ENCODE measurements around the gene STAT5A.
A peak's percentile ranks its signal among the peaks of the same experiment; 100 is the strongest.
"Not testable (repeated sequence)": the region's sequence is repeated elsewhere in the genome, so short reads cannot be mapped to it uniquely, and the experiment has no call there.

Gene STAT5A

GRCh38 chr17:42287977-42288802 lies at the start of gene STAT5A:
Gene STAT5A, plus strand, starts transcription at chr17:42288498. Its CDS starts 914 bp downstream, at chr17:42289412.
- DNase-seq (ENCODE audit: low spot score): peak; percentile 75

GRCh38 chr17:42239576-42239975 lies 48.7 kb upstream of the STAT5A start:
- not testable (repeated sequence) for DNase-seq (ENCODE audit: low spot score)

- DNase-seq (ENCODE audit: low spot score): no peak
These were observed 48.1 kb upstream of the STAT5A start for GRCh38 chr17:42240201-42240600.

- not testable (repeated sequence) for DNase-seq (ENCODE audit: low spot score)
These were observed 47.4 kb upstream of the STAT5A start for GRCh38 chr17:42240863-42241262.

- no peak for DNase-seq (ENCODE audit: low spot score)
These were observed 46.4 kb upstream of the STAT5A start for GRCh38 chr17:42241871-42242270.

- no peak for DNase-seq (ENCODE audit: low spot score)
These were observed 44.8 kb upstream of the STAT5A start for GRCh38 chr17:42243493-42243982.

- DNase-seq (ENCODE audit: low spot score): not testable (repeated sequence)
These were observed 44.2 kb upstream of the STAT5A start for GRCh38 chr17:42244116-42244515.

GRCh38 chr17:42245183-42245582 lies 43.1 kb upstream of the STAT5A start:
- DNase-seq (ENCODE audit: low spot score): not testable (repeated sequence)

GRCh38 chr17:42246515-42246914 lies 41.8 kb upstream of the STAT5A start:
- no peak for DNase-seq (ENCODE audit: low spot score)

GRCh38 chr17:42247734-42248133 lies 40.6 kb upstream of the STAT5A start:
- DNase-seq (ENCODE audit: low spot score): no peak

GRCh38 chr17:42248351-42249179 lies 39.7 kb upstream of the STAT5A start:
- peak; percentile 80 for DNase-seq (ENCODE audit: low spot score)

GRCh38 chr17:42249681-42250446 lies 38.4 kb upstream of the STAT5A start:
- DNase-seq (ENCODE audit: low spot score): no peak

GRCh38 chr17:42251115-42251514 lies 37.2 kb upstream of the STAT5A start:
- no peak for DNase-seq (ENCODE audit: low spot score)

- no peak for DNase-seq (ENCODE audit: low spot score)
These were observed 35.4 kb upstream of the STAT5A start for GRCh38 chr17:42252597-42253550.

- no peak for DNase-seq (ENCODE audit: low spot score)
These were observed 34.7 kb upstream of the STAT5A start for GRCh38 chr17:42253578-42253977.

GRCh38 chr17:42255445-42255844 lies 32.9 kb upstream of the STAT5A start:
- DNase-seq (ENCODE audit: low spot score): no peak

- DNase-seq (ENCODE audit: low spot score): no peak
These were observed 28.0 kb upstream of the STAT5A start for GRCh38 chr17:42260318-42260717.

GRCh38 chr17:42264366-42264765 lies 23.9 kb upstream of the STAT5A start:
- DNase-seq (ENCODE audit: low spot score): not testable (repeated sequence)

- no peak for DNase-seq (ENCODE audit: low spot score)
These were observed 21.8 kb upstream of the STAT5A start for GRCh38 chr17:42266462-42266861.

GRCh38 chr17:42266918-42267766 lies 21.2 kb upstream of the STAT5A start:
- peak; percentile 46 for DNase-seq (ENCODE audit: low spot score)

All from kidney capillary endothelial cell (primary cell).